NCI-H2196 (cell line): ENCODE measurements around the gene NIPAL1.
A peak's percentile ranks its signal among the peaks of the same experiment; 100 is the strongest.

Experiments
- DNase-seq: peaks from one replicate; lab custom pipeline; 2025; ENCODE audit not compliant: unreplicated experiment; lab: John Stamatoyannopoulos, UW

The NIPAL1 gene

GRCh38 chr4:48025005-48025404 lies 8.4 kb downstream of the NIPAL1 start:
- no peak for DNase-seq

- no peak for DNase-seq
Measured at GRCh38 chr4:48027653-48028052, 11.1 kb downstream of the NIPAL1 start.

GRCh38 chr4:48028696-48029095 lies 12.1 kb downstream of the NIPAL1 start:
- DNase-seq = no peak

GRCh38 chr4:48030470-48030869 lies 13.9 kb downstream of the NIPAL1 start:
- DNase-seq = no peak

GRCh38 chr4:48031802-48032525 lies 15.4 kb downstream of the NIPAL1 start:
- no peak for DNase-seq

GRCh38 chr4:48032721-48033120 lies 16.1 kb downstream of the NIPAL1 start:
- no peak for DNase-seq

GRCh38 chr4:48033412-48033811 lies 16.8 kb downstream of the NIPAL1 start:
- no peak for DNase-seq

GRCh38 chr4:48033825-48034413 lies 17.3 kb downstream of the NIPAL1 start:
- peak; percentile 4 for DNase-seq

- no peak for DNase-seq
Measured at GRCh38 chr4:48035952-48036351, 19.4 kb downstream of the NIPAL1 start.

- DNase-seq = no peak
Measured at GRCh38 chr4:48037117-48037462, 20.5 kb downstream of the NIPAL1 start.

GRCh38 chr4:48038666-48039065 lies 22.1 kb downstream of the NIPAL1 start:
- no peak for DNase-seq

- no peak for DNase-seq
Measured at GRCh38 chr4:48039561-48039960, 23.0 kb downstream of the NIPAL1 start.

GRCh38 chr4:48041535-48042137 lies 25.1 kb downstream of the NIPAL1 start:
- no peak for DNase-seq

GRCh38 chr4:48042979-48043461 lies 26.4 kb downstream of the NIPAL1 start:
- no peak for DNase-seq

GRCh38 chr4:48043504-48043903 lies 26.9 kb downstream of the NIPAL1 start:
- DNase-seq = no peak

- no peak for DNase-seq
Measured at GRCh38 chr4:48044298-48044697, 27.7 kb downstream of the NIPAL1 start.

GRCh38 chr4:48046059-48046458 lies 29.5 kb downstream of the NIPAL1 start:
- DNase-seq = no peak

GRCh38 chr4:48047421-48047844 lies 30.9 kb downstream of the NIPAL1 start:
- no peak for DNase-seq

- DNase-seq = no peak
Measured at GRCh38 chr4:48047896-48048295, 31.3 kb downstream of the NIPAL1 start.

GRCh38 chr4:48049483-48049882 lies 32.9 kb downstream of the NIPAL1 start:
- DNase-seq = no peak

- DNase-seq = no peak
Measured at GRCh38 chr4:48051078-48051477, 34.5 kb downstream of the NIPAL1 start.
